PC-3 (cell line): ENCODE data around the gene WDFY4.

Source experiments
- CTCF ChIP-seq: fragments of 300-600 bp; sonication (generic); conservative IDR thresholded peaks from 2 replicates; pipeline ENCODE4 v1.5.1; 2017; ENCODE audit warnings: antibody characterized with exemption, low read depth, mild to moderate bottlenecking, low read length
- EZH2phosphoT487 ChIP-seq: fragments of 300-600 bp; sonication (generic); IDR thresholded peaks from 2 replicates; pipeline ENCODE4 v1.6.1; 2018; ENCODE audit warnings: mild to moderate bottlenecking, antibody characterized with exemption, low read length, borderline replicate concordance

GRCh38 chr10:48722153-48723145, 37.8 kb downstream of the WDFY4 start:
- TF ChIP-seq CTCF: no peak
- TF ChIP-seq EZH2phosphoT487: no peak
